Activated CD4-positive, CD25-positive, alpha-beta regulatory T cell treated with anti-CD3 and anti-CD28 coated beads, Interleukin-2, amount 50 U/mL, for 16 hours (primary cell): Measurements from ENCODE around the gene SCN5A.

Source experiments
- DNase-seq: peaks from one replicate; pipeline ENCODE4 v3.0.0-alpha.2; 2020; ENCODE audit warnings: low read depth, low spot score

Gene SCN5A

GRCh38 chr3:38649500-38650247, at the start of gene SCN5A:
Gene SCN5A (minus strand): TSS chr3:38649687. CDS start chr3:38633307, 16,380 bp downstream.
- no peak for DNase-seq

- no peak for DNase-seq
Measured at GRCh38 chr3:38698760-38699159, 49.3 kb upstream of the SCN5A start.

- no peak for DNase-seq
Measured at GRCh38 chr3:38698061-38698460, 48.6 kb upstream of the SCN5A start.

GRCh38 chr3:38696034-38696433, 46.5 kb upstream of the SCN5A start:
- DNase-seq = no peak

- DNase-seq = no peak
Measured at GRCh38 chr3:38690185-38690584, 40.7 kb upstream of the SCN5A start.

GRCh38 chr3:38689774-38690173, 40.3 kb upstream of the SCN5A start:
- no peak for DNase-seq

GRCh38 chr3:38689346-38689745, 39.9 kb upstream of the SCN5A start:
- no peak for DNase-seq

GRCh38 chr3:38687321-38687720, 37.8 kb upstream of the SCN5A start:
- DNase-seq = no peak

- DNase-seq = no peak
Measured at GRCh38 chr3:38684546-38684945, 35.1 kb upstream of the SCN5A start.

GRCh38 chr3:38669668-38670067, 20.2 kb upstream of the SCN5A start:
- DNase-seq = no peak

- no peak for DNase-seq
Measured at GRCh38 chr3:38662544-38662943, 13.1 kb upstream of the SCN5A start.

- no peak for DNase-seq
Measured at GRCh38 chr3:38658841-38659240, 9.4 kb upstream of the SCN5A start.

GRCh38 chr3:38657369-38657768, 7.9 kb upstream of the SCN5A start:
- DNase-seq = no peak

- no peak for DNase-seq
Measured at GRCh38 chr3:38655708-38656300, 6.3 kb upstream of the SCN5A start.

GRCh38 chr3:38653685-38654537, 4.4 kb upstream of the SCN5A start:
- no peak for DNase-seq

GRCh38 chr3:38652934-38653333, 3.4 kb upstream of the SCN5A start:
- DNase-seq = no peak

- DNase-seq = peak; percentile 28
Measured at GRCh38 chr3:38651153-38651789, 1.8 kb upstream of the SCN5A start.

- DNase-seq = no peak
Measured at GRCh38 chr3:38650248-38650951, 913 bp upstream of the SCN5A start.

GRCh38 chr3:38648659-38649499, 608 bp downstream of the SCN5A start:
- no peak for DNase-seq

GRCh38 chr3:38648024-38648658, 1.3 kb downstream of the SCN5A start:
- DNase-seq = no peak
